MM.1S (cell line): Measurements from ENCODE around the gene TNNC1.

Experiments used
- DNase-seq: peaks from one replicate; pipeline ENCODE4 v3.0.0-alpha.2; 2015
- H2AFZ ChIP-seq: fragments of 300-600 bp; sonication (generic); 2 replicates; pipeline ENCODE4 v1.6.0; 2016; ENCODE audit warnings: antibody characterized with exemption, low read length
- H3F3A ChIP-seq: fragments of 300-600 bp; sonication (generic); 2 replicates; pipeline ENCODE4 v1.6.1; 2016; ENCODE audit warnings: mild to moderate bottlenecking, antibody characterized with exemption, low read length, moderate library complexity, mixed read lengths; ENCODE audit not compliant: insufficient read depth
- H3K27ac ChIP-seq: fragments of 300-600 bp; sonication (generic); 2 replicates; pipeline ENCODE4 v1.5.1; 2016; ENCODE audit warnings: mild to moderate bottlenecking, low read length
- H3K27me3 ChIP-seq: fragments of 300-600 bp; sonication (generic); replicated peaks from 2 replicates; pipeline ENCODE4 v1.6.0; 2016; ENCODE audit warnings: low read length; ENCODE audit not compliant: insufficient read depth
- H3K36me3 ChIP-seq: fragments of 300-600 bp; sonication (generic); replicated peaks from 2 replicates; pipeline ENCODE4 v1.6.1; 2016; ENCODE audit warnings: mild to moderate bottlenecking, low read length, mixed read lengths; ENCODE audit not compliant: insufficient read depth
- H3K4me1 ChIP-seq: fragments of 300-600 bp; sonication (generic); 2 replicates; pipeline ENCODE4 v1.6.1; 2016; ENCODE audit warnings: low read length, mixed read lengths
- H3K4me2 ChIP-seq: fragments of 300-600 bp; sonication (generic); 2 replicates; pipeline ENCODE4 v1.6.0; 2016; ENCODE audit warnings: low read depth, low read length
- H3K4me3 ChIP-seq: fragments of 300-600 bp; sonication (generic); 2 replicates; pipeline ENCODE4 v1.5.1; 2016; ENCODE audit warnings: low read length, mixed read lengths
- H3K79me2 ChIP-seq: fragments of 300-600 bp; sonication (generic); 2 replicates; pipeline ENCODE4 v1.6.1; 2016; ENCODE audit warnings: mixed run types, low read length, mixed read lengths
- H3K9ac ChIP-seq: fragments of 300-600 bp; sonication (generic); 2 replicates; pipeline ENCODE4 v1.6.1; 2016; ENCODE audit warnings: low read length, mixed read lengths
- H3K9me2 ChIP-seq: fragments of 300-600 bp; sonication (generic); replicated peaks from 2 replicates; pipeline ENCODE4 v1.6.1; 2016; ENCODE audit warnings: mild to moderate bottlenecking, low read length, mixed read lengths; ENCODE audit not compliant: insufficient read depth
- H3K9me3 ChIP-seq: fragments of 300-600 bp; sonication (generic); replicated peaks from 2 replicates; pipeline ENCODE4 v1.6.1; 2016; ENCODE audit warnings: mild to moderate bottlenecking, low read length, mixed read lengths; ENCODE audit not compliant: insufficient read depth
- H4K20me1 ChIP-seq: fragments of 300-600 bp; sonication (generic); 2 replicates; pipeline ENCODE4 v1.6.1; 2016; ENCODE audit warnings: mild to moderate bottlenecking, low read length, moderate library complexity, mixed read lengths; ENCODE audit not compliant: insufficient read depth
- EZH2 ChIP-seq: fragments of 300-600 bp; sonication (generic); optimal IDR thresholded peaks from 2 replicates; pipeline ENCODE3; 2017; ENCODE audit warnings: low read depth, mild to moderate bottlenecking, antibody characterized with exemption, low read length, mixed read lengths
- EZH2phosphoT487 ChIP-seq: fragments of 300-600 bp; sonication (generic); IDR thresholded peaks from 2 replicates; pipeline ENCODE4 v1.6.1; 2018; ENCODE audit warnings: antibody characterized with exemption, low read length
- TF ChIP-seq, protein P1 (sequence below): fragments of 300-600 bp; sonication (generic); IDR thresholded peaks from 2 replicates; pipeline ENCODE4 v1.5.1; 2016; ENCODE audit warnings: antibody characterized with exemption, low read length, mixed read lengths

The TNNC1 gene

DNA sequence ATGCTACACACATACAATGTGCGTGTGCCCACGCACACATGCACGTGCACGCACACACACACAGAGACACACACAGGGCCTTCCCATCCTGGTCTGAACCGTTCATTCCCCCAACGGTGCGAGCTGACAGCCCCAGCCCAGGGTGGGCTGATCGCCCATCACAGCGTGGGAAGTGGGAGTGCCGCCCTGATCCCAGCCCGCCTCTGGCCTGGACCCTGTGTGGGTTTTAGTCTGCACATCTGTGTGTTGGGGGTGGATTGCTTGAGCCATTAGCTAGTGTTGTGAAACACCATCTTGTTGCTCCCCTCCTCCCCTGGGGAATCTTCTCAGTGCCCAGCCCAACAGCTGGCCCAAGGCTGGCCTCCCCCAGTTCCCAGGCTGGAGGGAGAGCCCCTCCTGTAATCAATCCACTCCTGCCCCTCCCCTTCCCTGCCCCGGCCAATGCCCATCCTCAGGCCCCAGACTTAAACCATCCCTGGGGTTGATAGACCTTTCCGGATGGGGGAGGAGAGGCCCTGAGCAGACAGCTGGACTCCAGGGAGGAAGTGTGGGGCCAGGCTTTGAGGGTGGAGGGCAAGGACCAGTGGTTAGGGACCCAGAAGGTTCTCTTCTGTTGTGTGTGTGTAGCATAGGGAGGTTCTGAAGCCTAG, 17.2 kb downstream of the TNNC1 start:
- no peaks in the 10 kb centered on the region for H3K4me1 ChIP-seq
- no peak overlapping the region for H3K4me2 ChIP-seq
- no peaks in the 10 kb centered on the region for H3K27me3 ChIP-seq
- TF ChIP-seq EZH2 (no peak), EZH2phosphoT487 (no peak)
- TF ChIP-seq, protein P1, sequence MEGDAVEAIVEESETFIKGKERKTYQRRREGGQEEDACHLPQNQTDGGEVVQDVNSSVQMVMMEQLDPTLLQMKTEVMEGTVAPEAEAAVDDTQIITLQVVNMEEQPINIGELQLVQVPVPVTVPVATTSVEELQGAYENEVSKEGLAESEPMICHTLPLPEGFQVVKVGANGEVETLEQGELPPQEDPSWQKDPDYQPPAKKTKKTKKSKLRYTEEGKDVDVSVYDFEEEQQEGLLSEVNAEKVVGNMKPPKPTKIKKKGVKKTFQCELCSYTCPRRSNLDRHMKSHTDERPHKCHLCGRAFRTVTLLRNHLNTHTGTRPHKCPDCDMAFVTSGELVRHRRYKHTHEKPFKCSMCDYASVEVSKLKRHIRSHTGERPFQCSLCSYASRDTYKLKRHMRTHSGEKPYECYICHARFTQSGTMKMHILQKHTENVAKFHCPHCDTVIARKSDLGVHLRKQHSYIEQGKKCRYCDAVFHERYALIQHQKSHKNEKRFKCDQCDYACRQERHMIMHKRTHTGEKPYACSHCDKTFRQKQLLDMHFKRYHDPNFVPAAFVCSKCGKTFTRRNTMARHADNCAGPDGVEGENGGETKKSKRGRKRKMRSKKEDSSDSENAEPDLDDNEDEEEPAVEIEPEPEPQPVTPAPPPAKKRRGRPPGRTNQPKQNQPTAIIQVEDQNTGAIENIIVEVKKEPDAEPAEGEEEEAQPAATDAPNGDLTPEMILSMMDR = no peak
- no peaks in the 10 kb centered on the region for H3K9me2 ChIP-seq
- H3F3A ChIP-seq = no peaks in the 10 kb centered on the region
- no peaks in the 10 kb centered on the region for H3K79me2 ChIP-seq
- no peaks in the 10 kb centered on the region for H4K20me1 ChIP-seq
- DNase-seq = no peak
- no peak overlapping the region for H3K27ac ChIP-seq
- no peaks in the 10 kb centered on the region for H3K9me3 ChIP-seq
- H3K4me3 ChIP-seq = no peak overlapping the region
- H3K36me3 ChIP-seq = no peaks in the 10 kb centered on the region
- no peak overlapping the region for H2AFZ ChIP-seq
- H3K9ac ChIP-seq = no peak overlapping the region

DNA sequence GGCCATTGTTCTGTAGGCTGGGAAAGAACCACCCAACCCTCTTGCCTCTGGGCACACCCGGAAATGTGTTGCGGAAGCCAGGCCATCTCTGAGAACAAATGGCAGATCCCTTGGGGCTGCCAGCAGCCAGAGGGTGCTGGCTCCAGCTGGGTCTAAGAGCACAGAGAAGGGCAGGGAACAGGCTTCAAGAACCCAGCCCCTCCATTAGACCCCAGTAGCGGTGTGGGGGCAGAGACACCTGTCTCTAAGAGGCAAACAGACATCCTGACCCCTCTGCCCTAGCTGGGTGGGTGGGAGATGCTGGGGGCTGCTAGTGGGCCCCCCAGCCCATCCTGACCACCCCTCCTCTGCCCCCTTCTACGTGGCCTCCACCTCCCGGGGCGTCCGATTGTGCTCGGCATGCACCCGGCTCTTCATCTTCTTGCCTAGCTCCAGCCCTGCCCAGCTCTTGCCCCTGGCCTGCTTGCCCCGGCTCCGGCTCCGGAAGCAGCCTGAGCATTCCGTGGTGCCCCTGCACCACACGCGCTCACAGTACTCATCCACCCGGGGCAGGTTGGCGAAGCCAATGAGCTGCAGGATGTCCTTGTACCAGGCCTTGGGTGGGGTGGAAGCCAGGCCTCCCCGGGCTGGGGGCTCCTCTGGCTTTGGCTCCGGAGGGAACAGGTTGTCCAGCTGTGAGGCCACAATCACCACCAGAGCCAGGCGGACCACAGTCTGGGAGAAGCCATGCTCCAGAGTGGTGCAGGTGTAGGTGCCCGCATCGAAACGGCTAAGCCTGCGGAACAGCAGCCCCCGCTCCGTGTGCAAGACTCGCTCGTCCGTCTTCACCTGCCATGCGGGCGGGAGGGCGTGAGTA, 18.4 kb downstream of the TNNC1 start:
- Histone ChIP-seq H4K20me1 (no peaks in the 10 kb centered on the region), H3K9me3 (no peaks in the 10 kb centered on the region), H3K4me2 (no peak overlapping the region), H3K9me2 (no peaks in the 10 kb centered on the region), H3K4me1 (no peaks in the 10 kb centered on the region), H3K79me2 (no peaks in the 10 kb centered on the region), H3K36me3 (no peaks in the 10 kb centered on the region), H3K4me3 (no peak overlapping the region), H3K27ac (no peak overlapping the region), H3K27me3 (no peaks in the 10 kb centered on the region), H3F3A (no peaks in the 10 kb centered on the region), H2AFZ (no peak overlapping the region), H3K9ac (no peak overlapping the region)
- no peak for TF ChIP-seq EZH2
- TF ChIP-seq EZH2phosphoT487 = no peak
- TF ChIP-seq, protein P1 = no peak
- DNase-seq = no peak

DNA sequence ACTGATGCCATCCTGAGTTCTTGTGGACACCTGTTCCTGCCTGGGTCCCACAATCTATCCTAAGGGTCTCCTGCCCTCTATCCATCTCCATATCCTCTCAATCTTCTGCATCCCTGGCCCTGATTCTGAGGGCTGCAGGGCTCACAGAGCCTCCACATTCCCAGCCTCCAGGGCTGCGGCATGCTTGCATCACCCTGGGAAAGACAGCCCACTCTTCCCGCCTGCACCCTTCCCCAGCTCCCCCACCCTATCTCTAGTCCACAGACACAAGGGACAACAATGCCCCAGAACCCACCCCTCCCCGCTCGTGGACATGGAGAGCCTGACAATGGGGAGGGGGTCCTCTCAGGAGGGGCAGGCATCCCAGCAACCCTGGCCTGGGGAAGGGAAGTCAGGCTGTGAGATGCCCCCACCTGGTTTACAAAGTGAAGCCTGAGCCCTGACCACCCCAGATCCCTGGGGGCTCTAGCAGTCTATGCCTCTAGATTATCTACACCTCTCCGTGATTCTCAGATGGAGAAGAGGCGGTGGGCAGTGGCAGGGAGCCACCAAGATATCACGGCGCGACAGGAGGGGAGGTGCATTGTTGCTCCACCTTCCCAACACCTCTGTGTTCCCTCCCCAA, 19.2 kb downstream of the TNNC1 start:
- H3F3A ChIP-seq = no peaks in the 10 kb centered on the region
- H3K4me1 ChIP-seq = no peaks in the 10 kb centered on the region
- H3K4me2 ChIP-seq = no peak overlapping the region
- no peak overlapping the region for H3K27ac ChIP-seq
- no peak for DNase-seq
- no peak overlapping the region for H3K9ac ChIP-seq
- H2AFZ ChIP-seq = no peak overlapping the region
- no peaks in the 10 kb centered on the region for H3K79me2 ChIP-seq
- no peaks in the 10 kb centered on the region for H3K36me3 ChIP-seq
- no peak overlapping the region for H3K4me3 ChIP-seq
- no peak for TF ChIP-seq EZH2
- TF ChIP-seq, protein P1 = no peak
- no peak for TF ChIP-seq EZH2phosphoT487
- no peaks in the 10 kb centered on the region for H3K27me3 ChIP-seq
- no peaks in the 10 kb centered on the region for H3K9me2 ChIP-seq
- no peaks in the 10 kb centered on the region for H4K20me1 ChIP-seq
- H3K9me3 ChIP-seq = no peaks in the 10 kb centered on the region
